ENCODE measurements around the gene PIH1D1. TPM values are rescaled to one million over a fixed set of nuclear protein-coding genes. Genes with fewer than 3 reads are reported as not detected.
"Not testable (repeated sequence)": the region's sequence is repeated elsewhere in the genome, so short reads cannot be mapped to it uniquely, and the experiment has no call there.

The PIH1D1 gene
- total and polyA plus RNA-seq, 2 of the 8 experiments (the other 6 are each of a cell fraction or from before 2014, with no cell fraction given) = 146 to 195 TPM

GRCh38 chr19:49444100-49444700 is 7.4 kb downstream of the PIH1D1 start:
- Histone ChIP-seq H3K23me2 (ENCODE audit: low read depth, low read length) (peaks cover 18% of the 10 kb centered on the region; the same call in 1 of the 2 replicates), H4K20me1 (replicated peaks in 1 of 2; ENCODE audit: control insufficient read depth in 1 of 2, insufficient read depth in 2 of 2, low read length in 2 of 2) (peaks cover 9 to 13% of the 10 kb centered on the region in 2 experiments), H3K4me1 (replicated peaks in 1 of 4; ENCODE audit: control insufficient read depth in 3 of 4, insufficient read depth in 4 of 4, low read length in 3 of 4) (peaks cover 0 to 14% (median 12%) of the 10 kb centered on the region in 4 experiments; a peak in 6 of 7 replicates), H3K36me3 (ENCODE audit: control insufficient read depth in 2 of 4, insufficient read depth in 4 of 4, low read length in 3 of 4) (peaks cover 9 to 14% (median 12%) of the 10 kb centered on the region in 4 experiments; a peak in 6 of 8 replicates), H3K27me3 (replicated peaks in 1 of 4; ENCODE audit: control insufficient read depth in 3 of 4, extremely low read depth in 1 of 4, insufficient read depth in 3 of 4, low read length in 3 of 4) (peaks cover 14 to 19% (median 18%) of the 10 kb centered on the region in 4 experiments), H3K4me2 (ENCODE audit: insufficient read depth in 1 of 2, low read depth in 2 of 2, low read length in 2 of 2) (peak overlapping the region; percentile 53 to 72; a peak in 2 of 4 replicates)
- CTCF ChIA-PET (ENCODE audit: partially characterized antibody) = interaction anchor here (0.6 to 7.9 kb wide), 12 partner anchors 10 to 584 kb away, joined by 3 to 88 read pairs (median 4); no protein-coding TSS in a partner anchor
- not testable (repeated sequence) for H3K56ac ChIP-seq (replicated peaks; ENCODE audit: insufficient read length, low read depth, low read length); H2BK12ac ChIP-seq (ENCODE audit: low read depth, low read length); H3K23ac ChIP-seq (ENCODE audit: insufficient read length); H3K18ac ChIP-seq (ENCODE audit: extremely low read depth, low read length); H4K91ac ChIP-seq (replicated peaks; ENCODE audit: insufficient read length, low read length); H2AFZ ChIP-seq (ENCODE audit: low read length); H2BK20ac ChIP-seq (ENCODE audit: low read length); H3K14ac ChIP-seq (ENCODE audit: insufficient read length); H4K5ac ChIP-seq (ENCODE audit: insufficient read length, low read depth, low read length); H3K27ac ChIP-seq (ENCODE audit: low read depth, low read length); H3K4me3 ChIP-seq (ENCODE audit: extremely low read depth in 1 of 4, insufficient read depth in 2 of 4, low read depth in 3 of 4, low read length in 4 of 4); H3K79me2 ChIP-seq (ENCODE audit: control insufficient read depth in 1 of 2, insufficient read depth in 2 of 2, low read length in 2 of 2); H4K8ac ChIP-seq (ENCODE audit: extremely low read depth, insufficient read depth, low read length); FAIRE-seq; H3K9me3 ChIP-seq (ENCODE audit: insufficient read depth in 2 of 2, low read depth in 1 of 2, low read length in 1 of 2); H2BK15ac ChIP-seq (ENCODE audit: low read length); H3K79me1 ChIP-seq (ENCODE audit: low read depth, low read length); H2AK5ac ChIP-seq (ENCODE audit: low read depth, low read length); H2BK120ac ChIP-seq (replicated peaks; ENCODE audit: low read depth, low read length); H3K9ac ChIP-seq (replicated peaks in 1 of 4; ENCODE audit: extremely low read depth in 1 of 4, low read depth in 3 of 4, low read length in 3 of 4); H2BK5ac ChIP-seq (ENCODE audit: low read depth, low read length); H3K4ac ChIP-seq (replicated peaks; ENCODE audit: insufficient read length, low read depth, low read length); DNase-seq (ENCODE audit: low read depth in 1 of 2, low spot score in 2 of 2)
- WGBS, 2 experiments (ENCODE audit: extremely low coverage in 1 of 2, insufficient coverage in 1 of 2, insufficient read length in 1 of 2, insufficient replicate concordance in 2 of 2, low coverage in 1 of 2, low lambda C conversion rate in 2 of 2, missing lambda C conversion rate in 1 of 2) = 76% methylated on average over 3 of the region's 5 CpGs; no CpG with 5 or more reads in 1 of the 2 experiments
- POLR2A ChIA-PET (ENCODE audit: partially characterized antibody) = interaction anchor here (0.6 to 1.6 kb wide), 6 partner anchors 45 to 570 kb away, joined by 3 to 5 read pairs (median 3); no protein-coding TSS in a partner anchor

Measured in H1 (cell line).